GM12874 (cell line): ENCODE data around the gene GPR137B.

Experiments
- TF ChIP-seq, protein P1 (sequence below): IDR thresholded peaks from 2 replicates; pipeline ENCODE4 v1.5.1; 2011; ENCODE audit warnings: low read depth, mild to moderate bottlenecking, control low read depth, low read length, moderate library complexity; ENCODE audit not compliant: insufficient read depth

Gene GPR137B

GRCh38 chr1:236130372-236130771 lies 12.0 kb upstream of the GPR137B start:
- TF ChIP-seq, protein P1, sequence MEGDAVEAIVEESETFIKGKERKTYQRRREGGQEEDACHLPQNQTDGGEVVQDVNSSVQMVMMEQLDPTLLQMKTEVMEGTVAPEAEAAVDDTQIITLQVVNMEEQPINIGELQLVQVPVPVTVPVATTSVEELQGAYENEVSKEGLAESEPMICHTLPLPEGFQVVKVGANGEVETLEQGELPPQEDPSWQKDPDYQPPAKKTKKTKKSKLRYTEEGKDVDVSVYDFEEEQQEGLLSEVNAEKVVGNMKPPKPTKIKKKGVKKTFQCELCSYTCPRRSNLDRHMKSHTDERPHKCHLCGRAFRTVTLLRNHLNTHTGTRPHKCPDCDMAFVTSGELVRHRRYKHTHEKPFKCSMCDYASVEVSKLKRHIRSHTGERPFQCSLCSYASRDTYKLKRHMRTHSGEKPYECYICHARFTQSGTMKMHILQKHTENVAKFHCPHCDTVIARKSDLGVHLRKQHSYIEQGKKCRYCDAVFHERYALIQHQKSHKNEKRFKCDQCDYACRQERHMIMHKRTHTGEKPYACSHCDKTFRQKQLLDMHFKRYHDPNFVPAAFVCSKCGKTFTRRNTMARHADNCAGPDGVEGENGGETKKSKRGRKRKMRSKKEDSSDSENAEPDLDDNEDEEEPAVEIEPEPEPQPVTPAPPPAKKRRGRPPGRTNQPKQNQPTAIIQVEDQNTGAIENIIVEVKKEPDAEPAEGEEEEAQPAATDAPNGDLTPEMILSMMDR, result no peak

DNA sequence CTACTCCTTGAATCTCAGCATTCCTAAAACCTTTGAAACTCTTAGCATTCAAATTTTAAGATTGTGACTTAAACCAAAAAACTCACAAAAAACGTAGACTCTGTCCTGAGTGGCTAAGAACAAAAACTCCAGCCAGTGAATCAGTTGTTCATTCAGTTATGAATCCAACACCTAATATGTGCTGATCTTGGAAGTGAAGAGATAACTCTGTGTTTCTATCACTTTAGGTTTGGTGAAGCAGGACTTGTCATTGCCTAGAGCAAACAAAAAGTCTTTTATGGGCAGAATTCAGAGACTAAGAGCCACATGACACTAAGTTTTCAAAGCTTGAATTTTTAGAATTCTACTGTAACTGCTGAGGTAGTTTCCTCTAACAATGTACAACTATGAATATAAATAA lies 10.4 kb upstream of the GPR137B start:
- TF ChIP-seq, protein P1, result no peak

GRCh38 chr1:236132420-236133046 lies 9.8 kb upstream of the GPR137B start:
- TF ChIP-seq, protein P1, result no peak

DNA sequence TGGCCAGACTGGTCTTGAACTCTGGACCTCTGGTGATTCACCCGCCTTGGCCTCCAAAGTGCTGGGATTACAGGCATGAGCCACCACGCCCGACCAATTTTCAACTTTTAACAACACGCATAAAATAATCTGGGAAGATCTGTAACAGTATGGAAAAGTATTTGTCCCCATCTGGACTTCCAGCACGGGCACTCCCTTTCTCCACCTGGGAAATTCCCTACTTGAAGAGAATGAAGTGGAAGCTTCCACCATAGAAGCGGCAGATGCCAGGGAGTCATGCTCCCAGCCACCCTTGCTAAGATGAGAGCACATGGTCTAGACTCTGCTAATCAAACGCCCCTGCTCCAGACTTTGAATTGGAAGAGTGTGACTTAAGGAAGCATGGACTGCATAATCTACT lies 9.0 kb upstream of the GPR137B start:
- TF ChIP-seq, protein P1, result no peak

GRCh38 chr1:236133802-236134201 lies 8.5 kb upstream of the GPR137B start:
- TF ChIP-seq, protein P1, result no peak

GRCh38 chr1:236137285-236137852 lies 5.0 kb upstream of the GPR137B start:
- TF ChIP-seq, protein P1, result peak; percentile 41; the same call in 1 of the 2 replicates

DNA sequence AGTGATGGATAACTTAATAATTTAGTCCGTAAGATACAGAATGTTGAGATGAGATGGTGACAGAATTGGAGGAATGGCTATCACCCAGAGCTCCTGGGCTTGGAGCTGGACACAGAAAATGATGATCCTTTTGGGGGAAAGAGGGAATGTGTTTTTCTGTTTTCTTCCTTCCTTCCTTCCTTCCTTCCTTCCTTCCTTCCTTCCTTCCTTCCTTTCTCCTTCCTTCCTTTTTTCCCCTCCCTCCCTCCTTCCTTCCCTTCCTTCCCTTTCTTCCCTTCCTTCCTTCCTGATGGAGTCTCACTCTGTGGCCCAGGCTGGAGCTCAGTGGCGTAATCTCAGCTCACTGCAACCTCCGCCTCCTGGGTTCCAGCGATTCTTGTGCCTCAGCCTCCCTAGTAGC lies 2.8 kb upstream of the GPR137B start:
- TF ChIP-seq, protein P1, result no peak
